Loucy (cell line): ENCODE data around the gene KLHDC9.

ENCODE experiments used
- EZH2phosphoT487 ChIP-seq: fragments of 200-600 bp; IDR thresholded peaks from 2 replicates; pipeline ENCODE4 v1.6.1; 2018; ENCODE audit warnings: antibody characterized with exemption, mild to moderate bottlenecking, moderate library complexity, borderline replicate concordance
- TF ChIP-seq, protein P1 (sequence below): fragments of 200-600 bp; sonication (generic); conservative IDR thresholded peaks from 2 replicates; pipeline ENCODE4 v1.5.1; 2014; ENCODE audit warnings: mild to moderate bottlenecking, antibody characterized with exemption, low read length

DNA sequence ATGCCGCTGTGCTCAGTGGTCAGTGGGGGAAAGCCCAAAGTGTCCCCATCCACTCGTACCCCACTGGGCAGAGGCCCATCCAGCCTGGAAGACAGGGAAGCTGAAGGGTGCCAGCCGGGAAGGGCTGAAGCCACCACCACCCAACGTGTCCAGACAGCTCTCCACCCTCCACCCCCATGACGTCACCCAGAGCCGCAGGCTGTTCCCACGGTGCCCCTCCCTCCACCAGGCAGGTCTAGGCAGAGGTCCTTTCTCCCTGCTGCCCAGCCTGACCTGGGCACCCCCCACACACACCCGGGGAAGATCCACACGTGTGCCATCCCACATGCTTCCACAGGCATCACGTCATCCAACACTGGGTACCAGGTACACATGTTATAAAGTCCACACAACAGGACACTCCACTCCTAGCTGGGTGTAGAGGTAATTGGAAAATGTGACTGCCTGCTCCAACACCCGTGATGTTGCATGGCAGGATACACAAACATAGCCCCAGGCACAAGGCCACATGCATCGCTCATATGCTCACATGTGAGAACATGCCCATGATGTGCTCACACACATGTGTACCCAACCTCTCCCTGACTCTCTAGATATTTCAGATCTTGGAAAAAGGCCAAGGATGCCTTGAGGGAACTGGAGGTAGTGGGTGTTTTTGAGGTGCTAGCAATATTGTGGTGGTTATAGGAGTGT is 23.3 kb upstream of the KLHDC9 start:
- TF ChIP-seq, protein P1, sequence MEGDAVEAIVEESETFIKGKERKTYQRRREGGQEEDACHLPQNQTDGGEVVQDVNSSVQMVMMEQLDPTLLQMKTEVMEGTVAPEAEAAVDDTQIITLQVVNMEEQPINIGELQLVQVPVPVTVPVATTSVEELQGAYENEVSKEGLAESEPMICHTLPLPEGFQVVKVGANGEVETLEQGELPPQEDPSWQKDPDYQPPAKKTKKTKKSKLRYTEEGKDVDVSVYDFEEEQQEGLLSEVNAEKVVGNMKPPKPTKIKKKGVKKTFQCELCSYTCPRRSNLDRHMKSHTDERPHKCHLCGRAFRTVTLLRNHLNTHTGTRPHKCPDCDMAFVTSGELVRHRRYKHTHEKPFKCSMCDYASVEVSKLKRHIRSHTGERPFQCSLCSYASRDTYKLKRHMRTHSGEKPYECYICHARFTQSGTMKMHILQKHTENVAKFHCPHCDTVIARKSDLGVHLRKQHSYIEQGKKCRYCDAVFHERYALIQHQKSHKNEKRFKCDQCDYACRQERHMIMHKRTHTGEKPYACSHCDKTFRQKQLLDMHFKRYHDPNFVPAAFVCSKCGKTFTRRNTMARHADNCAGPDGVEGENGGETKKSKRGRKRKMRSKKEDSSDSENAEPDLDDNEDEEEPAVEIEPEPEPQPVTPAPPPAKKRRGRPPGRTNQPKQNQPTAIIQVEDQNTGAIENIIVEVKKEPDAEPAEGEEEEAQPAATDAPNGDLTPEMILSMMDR = no peak
- no peak for TF ChIP-seq EZH2phosphoT487
